A673 (cell line): ENCODE data around the gene SRGAP2C. TPM values are rescaled to one million over a fixed set of nuclear protein-coding genes. Genes with fewer than 3 reads are reported as not detected.

Experiments used
- BruUV-seq: library from RNA; stranded (reverse); fragments of 400-500 nt; replicated peaks from 2 replicates; lab custom pipeline; 2021; lab: Mats Ljungman, UMichigan
- CTCF ChIA-PET: fragments of 300-600 bp; sonication (Branson Sonifier 250); formaldehyde crosslinking; loops from one replicate; lab custom pipeline; 2022; ENCODE audit warnings: antibody characterized with exemption; lab: Charles Lee
- POLR2A ChIA-PET: fragments of 300-600 bp; sonication (Branson Sonifier 250); formaldehyde crosslinking; loops from one replicate; lab custom pipeline; 2022; ENCODE audit warnings: antibody characterized with exemption; ENCODE audit not compliant: low non-redundant PET; lab: Charles Lee
- DNase-seq: peaks from one replicate; pipeline ENCODE4 v3.0.0-alpha.2; 2015; ENCODE audit warnings: low spot score
- H3K27ac ChIP-seq: fragments of 200-600 bp; sonication (generic); 2 replicates; pipeline ENCODE4 v1.5.1; 2016; ENCODE audit warnings: mixed run types, low read depth, mild to moderate bottlenecking, mixed read lengths, antibody characterized with exemption, low read length; ENCODE audit not compliant: poor library complexity, severe bottlenecking
- H3K27me3 ChIP-seq: fragments of 200-600 bp; sonication (generic); replicated peaks from 2 replicates; pipeline ENCODE4 v1.6.1; 2017; ENCODE audit warnings: mixed run types, low read depth, mild to moderate bottlenecking, mixed read lengths, antibody characterized with exemption, low read length; ENCODE audit not compliant: insufficient read depth, poor library complexity
- H3K36me3 ChIP-seq: fragments of 200-600 bp; sonication (generic); 2 replicates; pipeline ENCODE4 v1.6.1; 2016; ENCODE audit warnings: mixed run types, mild to moderate bottlenecking, mixed read lengths, antibody characterized with exemption, low read length; ENCODE audit not compliant: insufficient read depth, poor library complexity, severe bottlenecking
- H3K4me1 ChIP-seq: fragments of 200-600 bp; sonication (generic); 2 replicates; pipeline ENCODE4 v1.6.1; 2017; ENCODE audit warnings: mixed run types, mild to moderate bottlenecking, mixed read lengths, antibody characterized with exemption, low read length; ENCODE audit not compliant: insufficient read depth, poor library complexity, severe bottlenecking
- H3K4me3 ChIP-seq: fragments of 200-600 bp; sonication (generic); 2 replicates; pipeline ENCODE4 v1.5.1; 2016; ENCODE audit warnings: low read depth, mixed run types, mild to moderate bottlenecking, mixed read lengths, low read length; ENCODE audit not compliant: poor library complexity, severe bottlenecking
- H3K9me3 ChIP-seq: fragments of 200-600 bp; sonication (generic); 2 replicates; pipeline ENCODE4 v1.6.1; 2016; ENCODE audit warnings: mixed run types, low read depth, mild to moderate bottlenecking, mixed read lengths, antibody characterized with exemption, low read length; ENCODE audit not compliant: poor library complexity, severe bottlenecking
- EZH2 ChIP-seq: fragments of 200-600 bp; sonication (generic); IDR thresholded peaks from 2 replicates; pipeline ENCODE4 v1.6.1; 2017; ENCODE audit warnings: borderline replicate concordance, low read depth, mild to moderate bottlenecking, mixed read lengths, antibody characterized with exemption, low read length; ENCODE audit not compliant: poor library complexity, severe bottlenecking
- intact Hi-C: fragments of 100-400 bp; cut with micrococcal nuclease; formaldehyde crosslinking; loops from one replicate; pipeline ENCODE4 v1.10.0; 2022; ENCODE audit not compliant: unreplicated experiment
- total RNA-seq: library from RNA; stranded (reverse); gene quantifications from 2 replicates; pipeline ENCODE4 v1.2.3, GENCODE V29; 2021
- TF ChIP-seq, protein P1 (sequence below): fragments of 300-800, 200-600 bp; sonication (generic); conservative IDR thresholded peaks from 2 replicates; pipeline ENCODE4 v1.5.1; 2017; ENCODE audit warnings: low read depth, mild to moderate bottlenecking, antibody characterized with exemption, low read length, moderate library complexity, mixed read lengths

Gene SRGAP2C
- total RNA-seq, 1 experiment from 2014 or later = 47.8 TPM

GRCh38 chr1:121440993-121441392, 256.2 kb downstream of the SRGAP2C start:
- Histone ChIP-seq H3K27me3 (no peaks in the 10 kb centered on the region), H3K9me3 (no peaks in the 10 kb centered on the region), H3K4me1 (peaks cover 9% of the 10 kb centered on the region), H3K36me3 (no peaks in the 10 kb centered on the region), H3K27ac (no peak overlapping the region), H3K4me3 (no peak overlapping the region)
- intact Hi-C loops = no loop called here
- TF ChIP-seq, protein P1, sequence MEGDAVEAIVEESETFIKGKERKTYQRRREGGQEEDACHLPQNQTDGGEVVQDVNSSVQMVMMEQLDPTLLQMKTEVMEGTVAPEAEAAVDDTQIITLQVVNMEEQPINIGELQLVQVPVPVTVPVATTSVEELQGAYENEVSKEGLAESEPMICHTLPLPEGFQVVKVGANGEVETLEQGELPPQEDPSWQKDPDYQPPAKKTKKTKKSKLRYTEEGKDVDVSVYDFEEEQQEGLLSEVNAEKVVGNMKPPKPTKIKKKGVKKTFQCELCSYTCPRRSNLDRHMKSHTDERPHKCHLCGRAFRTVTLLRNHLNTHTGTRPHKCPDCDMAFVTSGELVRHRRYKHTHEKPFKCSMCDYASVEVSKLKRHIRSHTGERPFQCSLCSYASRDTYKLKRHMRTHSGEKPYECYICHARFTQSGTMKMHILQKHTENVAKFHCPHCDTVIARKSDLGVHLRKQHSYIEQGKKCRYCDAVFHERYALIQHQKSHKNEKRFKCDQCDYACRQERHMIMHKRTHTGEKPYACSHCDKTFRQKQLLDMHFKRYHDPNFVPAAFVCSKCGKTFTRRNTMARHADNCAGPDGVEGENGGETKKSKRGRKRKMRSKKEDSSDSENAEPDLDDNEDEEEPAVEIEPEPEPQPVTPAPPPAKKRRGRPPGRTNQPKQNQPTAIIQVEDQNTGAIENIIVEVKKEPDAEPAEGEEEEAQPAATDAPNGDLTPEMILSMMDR = no peak
- TF ChIP-seq EZH2 = no peak
- ChIA-PET POLR2A (no interaction called here), CTCF (no interaction called here)
- no peak for DNase-seq
- BruUV-seq = no TSS peak

Other genes with a start within 250 kb of the SRGAP2C start
- gene FAM72B, start 635 bp upstream of the SRGAP2C start, total RNA-seq = 16.4 and 20.4 TPM in 2 replicates